Measurements from ENCODE around the gene USP9X.
"Not testable (repeated sequence)": the region's sequence is repeated elsewhere in the genome, so short reads cannot be mapped to it uniquely, and the experiment has no call there.

The USP9X gene

DNA sequence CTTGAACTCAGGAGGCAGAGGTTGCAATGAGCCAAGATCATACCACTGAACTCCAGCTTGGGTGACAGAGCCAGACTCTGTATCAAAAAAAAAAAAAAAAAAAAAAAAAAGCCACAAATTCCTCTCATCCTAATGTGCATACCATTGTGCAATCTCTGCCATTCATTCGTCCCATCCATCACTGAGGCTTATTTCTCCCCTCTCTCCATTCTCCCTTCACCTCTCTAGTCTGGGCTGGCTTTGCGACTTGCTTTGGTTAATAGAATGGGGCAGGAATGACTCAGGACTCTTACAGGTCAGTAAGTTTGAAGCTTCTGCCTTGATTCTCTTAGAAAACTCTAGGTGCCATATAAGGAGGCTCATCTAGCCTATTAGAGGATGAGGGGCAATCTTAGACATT is 188.4 kb downstream of the USP9X start:
- no peak for DNase-seq (ENCODE audit: low read depth in 1 of 2, low spot score in 1 of 2)
- TF ChIP-seq, protein P1, sequence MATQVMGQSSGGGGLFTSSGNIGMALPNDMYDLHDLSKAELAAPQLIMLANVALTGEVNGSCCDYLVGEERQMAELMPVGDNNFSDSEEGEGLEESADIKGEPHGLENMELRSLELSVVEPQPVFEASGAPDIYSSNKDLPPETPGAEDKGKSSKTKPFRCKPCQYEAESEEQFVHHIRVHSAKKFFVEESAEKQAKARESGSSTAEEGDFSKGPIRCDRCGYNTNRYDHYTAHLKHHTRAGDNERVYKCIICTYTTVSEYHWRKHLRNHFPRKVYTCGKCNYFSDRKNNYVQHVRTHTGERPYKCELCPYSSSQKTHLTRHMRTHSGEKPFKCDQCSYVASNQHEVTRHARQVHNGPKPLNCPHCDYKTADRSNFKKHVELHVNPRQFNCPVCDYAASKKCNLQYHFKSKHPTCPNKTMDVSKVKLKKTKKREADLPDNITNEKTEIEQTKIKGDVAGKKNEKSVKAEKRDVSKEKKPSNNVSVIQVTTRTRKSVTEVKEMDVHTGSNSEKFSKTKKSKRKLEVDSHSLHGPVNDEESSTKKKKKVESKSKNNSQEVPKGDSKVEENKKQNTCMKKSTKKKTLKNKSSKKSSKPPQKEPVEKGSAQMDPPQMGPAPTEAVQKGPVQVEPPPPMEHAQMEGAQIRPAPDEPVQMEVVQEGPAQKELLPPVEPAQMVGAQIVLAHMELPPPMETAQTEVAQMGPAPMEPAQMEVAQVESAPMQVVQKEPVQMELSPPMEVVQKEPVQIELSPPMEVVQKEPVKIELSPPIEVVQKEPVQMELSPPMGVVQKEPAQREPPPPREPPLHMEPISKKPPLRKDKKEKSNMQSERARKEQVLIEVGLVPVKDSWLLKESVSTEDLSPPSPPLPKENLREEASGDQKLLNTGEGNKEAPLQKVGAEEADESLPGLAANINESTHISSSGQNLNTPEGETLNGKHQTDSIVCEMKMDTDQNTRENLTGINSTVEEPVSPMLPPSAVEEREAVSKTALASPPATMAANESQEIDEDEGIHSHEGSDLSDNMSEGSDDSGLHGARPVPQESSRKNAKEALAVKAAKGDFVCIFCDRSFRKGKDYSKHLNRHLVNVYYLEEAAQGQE (IDR thresholded peaks at IDR 0.05; ENCODE audit: insufficient replicate concordance, low read depth), result no peak
- TF ChIP-seq POLR2AphosphoS5 (IDR thresholded peaks at IDR 0.05; ENCODE audit: low read depth) (no peak), GABPA (IDR thresholded peaks at IDR 0.05; ENCODE audit: low read depth) (no peak), SPI1 (IDR thresholded peaks at IDR 0.05; ENCODE audit: borderline replicate concordance, low read depth) (no peak)
- TF ChIP-seq, protein P2, sequence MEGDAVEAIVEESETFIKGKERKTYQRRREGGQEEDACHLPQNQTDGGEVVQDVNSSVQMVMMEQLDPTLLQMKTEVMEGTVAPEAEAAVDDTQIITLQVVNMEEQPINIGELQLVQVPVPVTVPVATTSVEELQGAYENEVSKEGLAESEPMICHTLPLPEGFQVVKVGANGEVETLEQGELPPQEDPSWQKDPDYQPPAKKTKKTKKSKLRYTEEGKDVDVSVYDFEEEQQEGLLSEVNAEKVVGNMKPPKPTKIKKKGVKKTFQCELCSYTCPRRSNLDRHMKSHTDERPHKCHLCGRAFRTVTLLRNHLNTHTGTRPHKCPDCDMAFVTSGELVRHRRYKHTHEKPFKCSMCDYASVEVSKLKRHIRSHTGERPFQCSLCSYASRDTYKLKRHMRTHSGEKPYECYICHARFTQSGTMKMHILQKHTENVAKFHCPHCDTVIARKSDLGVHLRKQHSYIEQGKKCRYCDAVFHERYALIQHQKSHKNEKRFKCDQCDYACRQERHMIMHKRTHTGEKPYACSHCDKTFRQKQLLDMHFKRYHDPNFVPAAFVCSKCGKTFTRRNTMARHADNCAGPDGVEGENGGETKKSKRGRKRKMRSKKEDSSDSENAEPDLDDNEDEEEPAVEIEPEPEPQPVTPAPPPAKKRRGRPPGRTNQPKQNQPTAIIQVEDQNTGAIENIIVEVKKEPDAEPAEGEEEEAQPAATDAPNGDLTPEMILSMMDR (IDR thresholded peaks at IDR 0.05; ENCODE audit: insufficient read depth, low read length), result no peak
- Histone ChIP-seq H3K4me3 (replicated peaks; ENCODE audit: insufficient read depth, low read length) (no peak overlapping the region), H3K27ac (replicated peaks) (no peak overlapping the region), H3K27me3 (ENCODE audit: insufficient read depth, poor library complexity, severe bottlenecking) (no peaks in the 10 kb centered on the region)

DNA sequence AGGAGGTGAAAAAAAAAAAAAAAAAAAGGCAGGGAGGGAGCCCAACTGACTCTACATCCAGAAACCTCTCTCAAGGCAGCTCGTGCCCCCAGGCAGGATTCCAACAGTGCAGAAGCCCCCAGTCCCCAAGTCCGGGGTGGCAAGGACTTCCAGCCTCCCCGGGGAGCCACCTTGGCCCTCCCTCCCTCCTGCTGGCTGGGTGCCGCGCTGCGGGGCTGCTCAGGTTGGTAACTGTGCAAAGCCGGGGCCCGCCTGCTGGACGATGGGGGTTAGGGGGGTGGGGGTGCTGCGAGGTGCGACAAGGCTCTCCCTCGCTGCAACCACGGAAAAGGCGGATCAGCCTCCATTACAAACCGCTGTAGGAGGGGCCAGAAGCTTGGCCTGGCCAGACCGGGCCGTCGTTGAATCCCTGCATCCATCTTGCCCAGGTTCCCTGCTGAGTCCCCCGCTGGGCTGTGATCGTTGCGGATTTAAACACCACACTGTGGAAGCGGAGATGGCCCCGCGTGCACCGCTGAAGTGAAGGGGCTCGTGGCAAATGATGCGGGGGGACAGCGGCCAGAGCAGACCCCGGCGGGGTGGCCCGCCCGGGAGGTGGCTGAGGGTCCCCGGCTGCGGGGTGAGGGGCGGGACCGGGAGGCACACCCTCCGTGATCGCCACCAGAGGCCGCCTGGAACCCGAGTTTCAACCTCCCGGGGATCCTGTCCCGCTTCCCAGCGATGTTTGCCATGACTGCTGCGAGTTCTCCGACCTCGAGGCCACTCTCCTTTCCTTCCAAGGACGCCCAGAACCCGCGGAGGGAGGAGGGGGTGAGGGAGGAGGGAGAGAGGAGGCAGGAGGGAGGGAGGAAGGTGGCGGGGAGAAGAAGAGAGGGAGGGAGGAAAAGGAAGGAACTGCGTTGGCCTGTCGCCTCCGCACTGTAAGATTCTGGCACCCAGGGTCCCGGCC is 190.7 kb downstream of the USP9X start:
- Histone ChIP-seq H3K27ac (replicated peaks) (no peak overlapping the region), H3K4me3 (replicated peaks; ENCODE audit: insufficient read depth, low read length) (peak overlapping the region; percentile 47), H3K27me3 (ENCODE audit: insufficient read depth, poor library complexity, severe bottlenecking) (no peaks in the 10 kb centered on the region)
- TF ChIP-seq SPI1 (IDR thresholded peaks at IDR 0.05; ENCODE audit: borderline replicate concordance, low read depth), result no peak
- TF ChIP-seq POLR2AphosphoS5 (IDR thresholded peaks at IDR 0.05; ENCODE audit: low read depth), result no peak
- TF ChIP-seq, protein P1 (IDR thresholded peaks at IDR 0.05; ENCODE audit: insufficient replicate concordance, low read depth), result no peak
- TF ChIP-seq GABPA (IDR thresholded peaks at IDR 0.05; ENCODE audit: low read depth), result no peak
- TF ChIP-seq, protein P2 (IDR thresholded peaks at IDR 0.05; ENCODE audit: insufficient read depth, low read length), result no peak
- peak in 1 of 2 experiments; percentile 38 for DNase-seq (ENCODE audit: low read depth in 1 of 2, low spot score in 1 of 2)

DNA sequence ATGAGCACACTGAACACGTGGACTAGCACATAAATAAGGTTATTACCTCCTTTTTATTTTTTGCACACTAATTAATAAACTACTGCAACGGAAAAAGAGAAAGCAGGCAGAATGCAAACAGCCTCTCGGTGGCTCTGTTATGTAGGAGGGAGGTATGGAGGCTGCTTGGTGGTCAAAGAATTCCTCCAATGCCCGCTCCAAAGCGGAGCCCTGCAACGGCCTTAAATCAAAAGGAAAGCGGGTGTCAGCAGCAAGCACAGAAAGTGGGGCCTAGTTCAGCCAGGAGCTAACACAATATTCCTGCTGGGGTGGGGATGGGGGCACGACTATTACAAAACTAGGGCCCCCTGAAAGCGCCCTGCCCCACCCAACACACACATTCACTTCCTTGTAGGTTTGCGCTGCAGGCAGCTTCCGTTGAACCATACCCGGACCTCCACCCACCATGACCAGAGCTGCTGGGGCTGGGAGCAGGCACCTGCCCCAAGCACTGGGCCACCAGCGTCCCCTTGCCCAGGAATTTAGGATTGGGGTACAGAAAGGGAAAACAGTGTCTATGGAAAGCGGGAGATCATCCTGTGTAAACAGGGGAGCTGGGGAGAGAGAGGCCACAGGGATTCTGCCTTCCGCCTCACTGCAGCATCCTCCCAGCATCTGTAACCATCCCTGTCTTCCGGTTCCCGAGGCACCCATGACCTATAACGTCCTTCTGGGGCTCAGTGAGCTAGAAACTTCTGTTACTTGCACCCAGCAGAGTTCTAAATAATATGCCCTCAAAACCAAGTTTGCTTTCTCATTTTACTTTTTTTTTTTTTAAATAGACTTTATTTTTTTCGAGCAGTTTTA is 191.6 kb downstream of the USP9X start:
- no peak overlapping the region for H3K4me3 ChIP-seq (replicated peaks; ENCODE audit: insufficient read depth, low read length)
- no peak for DNase-seq (ENCODE audit: low read depth in 1 of 2, low spot score in 1 of 2)
- H3K27me3 ChIP-seq (ENCODE audit: insufficient read depth, poor library complexity, severe bottlenecking), result no peaks in the 10 kb centered on the region
- TF ChIP-seq GABPA (IDR thresholded peaks at IDR 0.05; ENCODE audit: low read depth), result no peak
- no peak for TF ChIP-seq POLR2AphosphoS5 (IDR thresholded peaks at IDR 0.05; ENCODE audit: low read depth)
- TF ChIP-seq, protein P1 (IDR thresholded peaks at IDR 0.05; ENCODE audit: insufficient replicate concordance, low read depth), result no peak
- TF ChIP-seq, protein P2 (IDR thresholded peaks at IDR 0.05; ENCODE audit: insufficient read depth, low read length), result no peak
- no peak for TF ChIP-seq SPI1 (IDR thresholded peaks at IDR 0.05; ENCODE audit: borderline replicate concordance, low read depth)
- H3K27ac ChIP-seq (replicated peaks), result no peak overlapping the region

DNA sequence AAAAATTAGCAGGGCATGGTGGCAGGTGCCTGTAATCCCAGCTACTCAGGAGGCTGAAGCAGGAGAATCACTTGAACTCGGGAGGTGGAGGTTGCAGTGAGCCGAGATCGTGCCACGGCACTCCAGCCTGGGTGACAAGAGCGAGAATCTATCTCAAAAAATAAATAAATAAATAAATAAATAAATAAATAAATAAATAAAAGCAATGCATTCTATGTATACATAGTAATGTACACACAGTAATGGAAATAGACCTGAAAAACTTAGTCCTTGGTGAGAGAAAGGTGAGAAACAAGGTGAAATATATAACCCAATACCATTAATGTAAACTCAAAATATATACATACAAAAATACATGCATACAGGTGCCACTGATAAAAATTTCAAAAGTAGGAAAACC is 197.1 kb downstream of the USP9X start:
- DNase-seq (ENCODE audit: low read depth in 1 of 2, low spot score in 1 of 2); H3K27me3 ChIP-seq (ENCODE audit: insufficient read depth, poor library complexity, severe bottlenecking); H3K4me3 ChIP-seq (replicated peaks; ENCODE audit: insufficient read depth, low read length); H3K27ac ChIP-seq (replicated peaks): not testable (repeated sequence)

DNA sequence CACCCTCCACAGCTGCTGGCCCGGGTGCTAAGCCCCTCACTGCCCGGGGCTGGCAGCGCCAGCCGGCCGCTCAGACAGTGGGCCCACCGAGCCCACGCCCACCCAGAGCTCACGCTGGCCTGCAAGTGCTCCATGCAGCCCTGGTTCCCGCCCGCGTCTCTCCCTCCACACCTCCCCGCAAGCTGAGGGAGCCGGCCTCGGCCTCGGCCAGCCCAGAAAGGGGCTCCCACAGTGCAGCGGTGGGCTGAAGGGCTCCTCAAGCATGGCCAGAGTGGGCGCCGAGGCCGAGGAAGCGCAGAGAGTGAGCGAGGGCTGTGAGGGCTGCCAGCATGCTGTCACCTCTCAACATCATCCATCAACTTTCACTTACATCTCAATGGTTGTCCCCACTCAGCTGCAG is 200.7 kb downstream of the USP9X start:
- H3K4me3 ChIP-seq (replicated peaks; ENCODE audit: insufficient read depth, low read length); DNase-seq (ENCODE audit: low read depth in 1 of 2, low spot score in 1 of 2); H3K27ac ChIP-seq (replicated peaks); H3K27me3 ChIP-seq (ENCODE audit: insufficient read depth, poor library complexity, severe bottlenecking): not testable (repeated sequence)

All from HL-60 (cell line).